ENCODE results near the gene GKN2. TPM values are rescaled to one million over a fixed set of nuclear protein-coding genes. Genes with fewer than 3 reads are reported as not detected.

GKN2 gene
- total RNA-seq, 1 experiment from 2014 or later: not detected

GRCh38 chr2:68912732-68913131 is 40.0 kb downstream of the GKN2 start:
- Mint-ChIP-seq H3K36me3 (ENCODE audit: insufficient read depth, unreplicated experiment) (no peaks in the 10 kb centered on the region), H3K4me3 (ENCODE audit: unreplicated experiment) (no peak overlapping the region), H3K9me3 (ENCODE audit: unreplicated experiment) (no peaks in the 10 kb centered on the region), H3K27ac (ENCODE audit: unreplicated experiment) (no peak overlapping the region), H3K27me3 (ENCODE audit: insufficient read depth, unreplicated experiment) (no peaks in the 10 kb centered on the region), H3K4me1 (ENCODE audit: low read depth, unreplicated experiment) (no peaks in the 10 kb centered on the region)
- Histone ChIP-seq H3K4me3 (ENCODE audit: low read depth, low read length) (no peak overlapping the region), H3K36me3 (ENCODE audit: control insufficient read depth, insufficient read depth, low read length) (no peaks in the 10 kb centered on the region), H3K9me3 (no peaks in the 10 kb centered on the region), H3K4me1 (no peaks in the 10 kb centered on the region), H3K27me3 (replicated peaks; ENCODE audit: control insufficient read depth, insufficient read depth, low read length) (no peaks in the 10 kb centered on the region)
- CTCF ChIA-PET: no interaction called here
- BruUV-seq (replicated peaks): no TSS peak
- intact Hi-C loops (cut with micrococcal nuclease; ENCODE audit: unreplicated experiment): no loop called here
- TF ChIP-seq CTCF (IDR thresholded peaks at IDR 0.05; ENCODE audit: insufficient read depth in 1 of 2, low read depth in 1 of 2, low read length in 1 of 2, severe bottlenecking in 1 of 2, unreplicated experiment in 1 of 2): no peak
- DNase-seq: no peak
- POLR2A ChIA-PET: no interaction called here

GRCh38 chr2:68912111-68912510 is 40.6 kb downstream of the GKN2 start:
- no peak overlapping the region for H3K27ac Mint-ChIP-seq (ENCODE audit: unreplicated experiment)
- no peaks in the 10 kb centered on the region for H3K36me3 Mint-ChIP-seq (ENCODE audit: insufficient read depth, unreplicated experiment)
- ChIA-PET POLR2A (no interaction called here), CTCF (no interaction called here)
- H3K4me1 Mint-ChIP-seq (ENCODE audit: low read depth, unreplicated experiment): no peaks in the 10 kb centered on the region
- Histone ChIP-seq H3K36me3 (ENCODE audit: control insufficient read depth, insufficient read depth, low read length) (no peaks in the 10 kb centered on the region), H3K4me1 (no peaks in the 10 kb centered on the region), H3K9me3 (no peaks in the 10 kb centered on the region), H3K4me3 (ENCODE audit: low read depth, low read length) (no peak overlapping the region), H3K27me3 (replicated peaks; ENCODE audit: control insufficient read depth, insufficient read depth, low read length) (no peaks in the 10 kb centered on the region)
- no peaks in the 10 kb centered on the region for H3K27me3 Mint-ChIP-seq (ENCODE audit: insufficient read depth, unreplicated experiment)
- BruUV-seq (replicated peaks): no TSS peak
- no peak for DNase-seq
- no peak overlapping the region for H3K4me3 Mint-ChIP-seq (ENCODE audit: unreplicated experiment)
- no peak for TF ChIP-seq CTCF (IDR thresholded peaks at IDR 0.05; ENCODE audit: insufficient read depth in 1 of 2, low read depth in 1 of 2, low read length in 1 of 2, severe bottlenecking in 1 of 2, unreplicated experiment in 1 of 2)
- H3K9me3 Mint-ChIP-seq (ENCODE audit: unreplicated experiment): no peaks in the 10 kb centered on the region
- intact Hi-C loops (cut with micrococcal nuclease; ENCODE audit: unreplicated experiment): no loop called here

GRCh38 chr2:68911709-68912108 is 41.0 kb downstream of the GKN2 start:
- ChIA-PET CTCF (interaction anchor here (0.6 kb wide), 1 partner anchor 17 kb away, joined by 3 read pairs; no protein-coding TSS in a partner anchor), POLR2A (no interaction called here)
- intact Hi-C loops (cut with micrococcal nuclease; ENCODE audit: unreplicated experiment): no loop called here
- H3K36me3 ChIP-seq (ENCODE audit: control insufficient read depth, insufficient read depth, low read length): no peaks in the 10 kb centered on the region
- no peak overlapping the region for H3K4me3 Mint-ChIP-seq (ENCODE audit: unreplicated experiment)
- no peak overlapping the region for H3K4me3 ChIP-seq (ENCODE audit: low read depth, low read length)
- H3K27ac Mint-ChIP-seq (ENCODE audit: unreplicated experiment): no peak overlapping the region
- no peaks in the 10 kb centered on the region for H3K9me3 ChIP-seq
- BruUV-seq (replicated peaks): no TSS peak
- no peak for DNase-seq
- H3K4me1 Mint-ChIP-seq (ENCODE audit: low read depth, unreplicated experiment): no peaks in the 10 kb centered on the region
- no peaks in the 10 kb centered on the region for H3K4me1 ChIP-seq
- H3K36me3 Mint-ChIP-seq (ENCODE audit: insufficient read depth, unreplicated experiment): no peaks in the 10 kb centered on the region
- H3K9me3 Mint-ChIP-seq (ENCODE audit: unreplicated experiment): no peaks in the 10 kb centered on the region
- H3K27me3 Mint-ChIP-seq (ENCODE audit: insufficient read depth, unreplicated experiment): no peaks in the 10 kb centered on the region
- no peaks in the 10 kb centered on the region for H3K27me3 ChIP-seq (replicated peaks; ENCODE audit: control insufficient read depth, insufficient read depth, low read length)
- TF ChIP-seq CTCF (IDR thresholded peaks at IDR 0.05; ENCODE audit: insufficient read depth in 1 of 2, low read depth in 1 of 2, low read length in 1 of 2, severe bottlenecking in 1 of 2, unreplicated experiment in 1 of 2): no peak

Measured in Caco-2 (cell line).